Hematopoietic multipotent progenitor cell treated with erythropoietin and hydrocortisone succinate and interleukin-3 and kit ligand, for 8 days (in vitro differentiated cells): ENCODE results near the gene S1PR4.

ENCODE experiments used
- DNase-seq: peaks from one replicate; pipeline ENCODE4 v3.0.0-alpha.2; 2015

Gene S1PR4, protein sequence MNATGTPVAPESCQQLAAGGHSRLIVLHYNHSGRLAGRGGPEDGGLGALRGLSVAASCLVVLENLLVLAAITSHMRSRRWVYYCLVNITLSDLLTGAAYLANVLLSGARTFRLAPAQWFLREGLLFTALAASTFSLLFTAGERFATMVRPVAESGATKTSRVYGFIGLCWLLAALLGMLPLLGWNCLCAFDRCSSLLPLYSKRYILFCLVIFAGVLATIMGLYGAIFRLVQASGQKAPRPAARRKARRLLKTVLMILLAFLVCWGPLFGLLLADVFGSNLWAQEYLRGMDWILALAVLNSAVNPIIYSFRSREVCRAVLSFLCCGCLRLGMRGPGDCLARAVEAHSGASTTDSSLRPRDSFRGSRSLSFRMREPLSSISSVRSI

GRCh38 chr19:3178377-3178972 is at the start of gene S1PR4:
S1PR4 (plus strand) TSS chr19:3178769; CDS start chr19:3178793, 24 bp downstream.
- peak; percentile 83 for DNase-seq

GRCh38 chr19:3129112-3129511 is 49.5 kb upstream of the S1PR4 start:
- peak; percentile 74 for DNase-seq

- DNase-seq = no peak
These were observed 47.4 kb upstream of the S1PR4 start for GRCh38 chr19:3131168-3131567.

DNA sequence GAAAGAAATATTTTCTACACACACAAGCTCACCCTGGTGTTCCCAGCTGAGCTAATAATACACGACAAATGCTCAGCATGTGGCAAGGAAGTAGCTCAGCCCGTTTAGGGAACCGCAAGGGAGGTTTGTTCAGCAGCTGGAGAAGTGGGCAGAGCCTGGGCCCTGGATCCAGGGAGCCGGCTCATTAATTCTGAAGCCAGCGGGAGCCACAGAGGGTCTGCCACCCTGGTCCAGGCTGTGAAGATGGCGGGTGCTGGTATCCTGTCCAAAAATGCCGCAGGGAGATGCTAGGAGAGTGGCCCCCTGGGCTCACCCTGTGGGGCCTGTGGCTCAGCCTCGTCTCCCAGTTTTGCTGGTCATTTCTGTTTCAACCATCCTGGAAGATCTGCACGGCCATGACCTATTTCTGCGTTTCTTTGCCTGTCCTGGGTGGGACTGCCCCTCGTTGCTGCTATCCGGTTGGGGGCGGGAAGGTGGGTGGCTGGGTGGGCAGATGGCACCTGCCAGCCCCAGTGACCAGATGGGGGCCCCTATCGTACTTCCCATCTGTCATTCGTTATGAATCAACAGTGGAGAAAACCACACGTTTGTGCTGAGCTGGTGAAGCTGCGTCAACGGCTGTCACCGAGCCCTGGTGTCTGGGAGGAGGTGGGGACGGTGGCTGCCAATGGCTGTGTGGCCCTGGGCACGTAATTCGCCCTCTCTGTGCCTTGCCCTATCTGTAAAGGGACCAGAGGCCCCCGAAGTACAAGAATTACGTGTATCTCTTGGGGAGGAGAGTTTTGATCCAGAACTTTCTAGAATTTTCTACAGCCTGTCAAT is 45.4 kb upstream of the S1PR4 start:
- DNase-seq = peak; percentile 98

DNA sequence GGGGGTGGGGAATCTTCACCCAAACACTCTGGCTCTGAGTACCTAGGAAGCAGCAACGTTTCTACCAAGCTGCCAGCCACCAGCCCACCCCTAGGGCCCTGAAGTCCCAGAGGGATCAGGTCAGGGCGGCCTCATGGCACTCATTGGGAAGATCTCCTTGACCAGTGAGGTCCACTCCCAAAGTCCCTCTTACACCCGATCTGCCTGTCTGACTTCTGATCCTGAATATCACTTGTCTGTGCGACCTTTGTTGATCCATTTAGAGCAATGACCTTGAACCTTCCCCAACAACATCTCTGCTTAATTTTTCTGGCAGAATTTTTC is 44.8 kb upstream of the S1PR4 start:
- no peak for DNase-seq

- peak; percentile 82 for DNase-seq
These were observed 42.4 kb upstream of the S1PR4 start, which contains the start of gene GNA15 for GRCh38 chr19:3135961-3136683. GNA15 (plus strand) TSS chr19:3136033; CDS start chr19:3136451, 418 bp downstream.

GRCh38 chr19:3136684-3137055 is 41.9 kb upstream of the S1PR4 start:
- no peak for DNase-seq

DNA sequence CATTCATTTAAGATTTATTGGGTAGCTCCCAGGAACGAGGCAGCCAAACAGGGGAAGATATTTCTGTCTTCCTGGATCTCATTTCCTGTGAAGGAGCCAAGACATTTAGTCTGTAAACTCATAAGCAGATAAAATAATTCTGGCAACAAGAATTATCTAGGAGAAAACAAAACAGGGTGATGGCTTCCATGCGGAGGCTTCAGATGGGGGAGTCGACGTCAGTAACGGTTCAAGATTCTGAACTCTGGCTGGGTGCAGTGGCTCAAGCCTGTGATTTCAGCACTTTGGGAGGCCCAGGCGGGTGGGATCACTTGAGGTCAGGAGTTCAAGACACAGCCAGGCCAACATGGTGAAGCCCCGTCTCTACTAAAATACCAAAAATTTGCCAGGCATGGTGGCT is 41.5 kb upstream of the S1PR4 start:
- DNase-seq = peak; percentile 46

GRCh38 chr19:3138268-3138667 is 40.3 kb upstream of the S1PR4 start:
- no peak for DNase-seq

- DNase-seq = no peak
These were observed 37.9 kb upstream of the S1PR4 start for GRCh38 chr19:3140667-3141038.

DNA sequence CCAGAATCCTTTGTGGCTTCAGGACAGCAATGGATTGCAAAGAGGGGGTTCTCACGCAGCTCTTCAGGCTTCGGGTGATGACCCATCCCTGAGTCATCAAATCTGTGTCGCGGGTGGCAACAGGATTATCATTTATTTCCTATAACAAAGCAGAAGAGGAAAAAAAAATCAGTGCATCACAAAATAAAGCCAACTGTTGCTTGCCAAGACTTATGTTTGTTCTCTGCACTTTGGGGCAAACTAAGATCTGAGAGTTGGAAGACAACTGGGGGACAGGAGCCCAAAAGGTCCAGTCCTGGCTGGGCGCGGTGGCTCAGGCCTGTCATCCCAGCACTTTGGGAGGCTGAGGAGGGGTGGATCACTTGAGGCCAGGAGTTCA is 36.3 kb upstream of the S1PR4 start:
- DNase-seq = peak; percentile 49

GRCh38 chr19:3142781-3143337 is 35.7 kb upstream of the S1PR4 start:
- DNase-seq = no peak

- DNase-seq = no peak
These were observed 32.5 kb upstream of the S1PR4 start for GRCh38 chr19:3145909-3146676.

DNA sequence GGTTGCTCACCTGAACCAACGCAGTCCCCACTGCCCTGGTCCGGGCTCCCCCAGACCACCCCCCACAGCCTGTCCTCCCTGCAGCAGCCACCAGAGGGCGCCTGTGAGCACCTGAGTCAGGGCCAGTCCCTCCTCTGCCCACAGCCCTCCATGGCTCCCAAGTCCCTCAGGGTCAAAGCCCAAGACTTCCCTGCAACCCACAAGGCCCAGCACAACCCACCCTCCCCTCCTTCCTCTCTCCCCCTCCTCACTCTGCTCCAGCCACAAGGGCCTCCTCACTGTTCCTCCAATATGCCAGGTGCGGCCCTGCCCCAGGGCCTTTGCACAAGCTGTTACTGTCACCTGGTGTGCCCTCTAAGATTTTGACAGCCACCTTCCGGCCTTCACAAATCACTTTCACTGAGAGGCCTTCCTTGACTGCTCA is 31.9 kb upstream of the S1PR4 start:
- peak; percentile 43 for DNase-seq

DNA sequence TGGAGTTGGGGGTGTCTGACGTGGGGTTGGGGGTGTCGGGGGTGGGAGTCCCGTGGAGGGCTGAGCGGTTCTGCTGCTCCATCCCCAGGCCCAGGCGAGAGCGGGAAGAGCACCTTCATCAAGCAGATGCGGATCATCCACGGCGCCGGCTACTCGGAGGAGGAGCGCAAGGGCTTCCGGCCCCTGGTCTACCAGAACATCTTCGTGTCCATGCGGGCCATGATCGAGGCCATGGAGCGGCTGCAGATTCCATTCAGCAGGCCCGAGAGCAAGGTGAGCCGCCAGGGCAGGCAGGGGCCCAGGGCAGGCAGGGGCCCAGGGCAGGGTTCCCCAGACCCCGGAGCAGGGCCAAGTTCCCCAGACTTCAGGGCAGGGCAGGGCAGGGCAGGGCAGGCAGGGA is 30.1 kb upstream of the S1PR4 start:
- no peak for DNase-seq

- DNase-seq = no peak
These were observed 29.5 kb upstream of the S1PR4 start for GRCh38 chr19:3149089-3149488.

DNA sequence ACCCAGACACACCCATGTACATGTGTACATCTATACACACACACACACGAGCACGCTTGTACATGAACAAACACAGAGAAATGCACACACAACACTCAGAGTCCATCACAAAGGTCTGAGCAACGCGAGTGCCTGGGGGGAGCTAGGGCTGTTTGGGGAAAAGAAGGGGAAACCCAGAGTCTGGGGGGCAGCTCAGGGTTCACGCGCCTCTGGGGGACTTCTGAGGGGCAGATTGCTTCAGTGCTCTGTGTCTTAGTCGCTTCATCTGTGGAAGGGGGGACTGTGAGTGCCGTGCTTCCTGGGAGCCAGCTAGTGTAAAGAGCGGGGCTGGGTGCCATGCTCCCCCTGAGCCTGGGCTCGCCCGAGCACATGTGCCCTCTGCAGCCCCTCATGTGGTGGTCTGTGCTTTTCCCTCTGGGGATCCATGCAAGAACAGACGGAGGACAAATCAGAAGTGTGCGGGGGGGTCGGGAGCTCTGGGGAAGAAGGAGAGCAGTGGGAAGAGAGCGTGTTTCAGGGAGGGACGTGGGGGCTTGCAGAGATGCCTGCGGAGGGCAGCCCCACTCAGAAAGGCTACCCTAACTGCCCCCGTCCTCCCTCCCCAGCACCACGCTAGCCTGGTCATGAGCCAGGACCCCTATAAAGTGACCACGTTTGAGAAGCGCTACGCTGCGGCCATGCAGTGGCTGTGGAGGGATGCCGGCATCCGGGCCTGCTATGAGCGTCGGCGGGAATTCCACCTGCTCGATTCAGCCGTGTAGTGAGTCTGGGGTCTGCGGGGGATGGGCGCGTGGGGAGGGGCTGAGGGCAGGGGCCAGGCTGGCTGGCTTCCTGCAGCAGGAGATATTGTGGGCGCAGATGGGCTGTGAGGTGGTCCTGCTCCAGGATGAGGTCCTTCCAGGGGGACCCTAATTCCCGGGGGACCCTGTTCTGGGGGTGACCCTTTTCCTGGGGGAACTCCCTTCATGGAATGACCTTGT is 28.8 kb upstream of the S1PR4 start:
- DNase-seq = no peak

DNA sequence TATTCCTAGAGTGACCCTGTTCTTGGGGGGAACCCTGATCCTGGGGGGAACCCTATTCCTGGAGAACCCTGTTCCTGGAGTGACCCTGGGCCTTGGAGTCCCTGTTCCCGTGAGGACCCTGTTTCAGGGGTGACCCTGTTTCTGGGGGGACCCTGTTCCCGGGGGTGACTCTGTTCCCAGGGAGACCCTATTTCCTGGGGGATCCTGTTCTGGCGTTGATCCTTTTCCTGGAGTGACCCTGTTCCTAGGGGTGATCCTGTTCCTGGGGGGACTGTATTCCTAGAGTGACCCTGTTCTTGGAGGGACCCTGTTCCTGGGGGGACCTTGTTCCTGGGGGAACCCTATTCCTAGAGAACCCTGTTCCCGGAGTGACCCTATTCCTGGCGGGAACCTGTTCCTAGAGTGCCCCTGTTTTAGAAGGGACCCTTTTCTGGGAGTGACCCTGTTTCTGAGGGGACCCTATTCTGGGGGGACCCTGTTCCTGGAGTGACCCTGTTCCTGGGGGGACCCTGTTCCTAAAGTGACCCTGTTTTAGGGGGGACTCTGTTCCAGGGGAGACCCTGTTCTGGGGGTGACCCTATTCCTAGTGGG is 27.7 kb upstream of the S1PR4 start:
- DNase-seq = no peak

- DNase-seq = no peak
These were observed 26.8 kb upstream of the S1PR4 start for GRCh38 chr19:3151563-3152418.

GRCh38 chr19:3152419-3152780 is 26.2 kb upstream of the S1PR4 start:
- DNase-seq = no peak
